Naive B cell (primary cell): Measurements from ENCODE around the gene DAB2IP. TPM values are rescaled to one million over a fixed set of nuclear protein-coding genes. Genes with fewer than 3 reads are reported as not detected.
"Not testable (repeated sequence)": the region's sequence is repeated elsewhere in the genome, so short reads cannot be mapped to it uniquely, and the experiment has no call there.

ENCODE experiments used
- ATAC-seq, 2 donors: fragments of 150-1000 bp; cut with Tn5 transposase; 2 replicates each; pipeline ENCODE4 v1.10.0; 2021; ENCODE audit warnings: low read depth in 2 of 2, mild to moderate bottlenecking in 2 of 2, moderate library complexity in 2 of 2
- DNase-seq: peaks from one replicate; pipeline ENCODE4 v3.0.0; 2022
- H3K27ac Mint-ChIP-seq, 6 donors: one replicate each; pipeline ENCODE4 v1.8.0; 2020 to 2022; ENCODE audit warnings: mild to moderate bottlenecking in 6 of 6, mixed read lengths in 6 of 6, moderate library complexity in 5 of 6, inconsistent platforms in 2 of 6
- H3K27me3 Mint-ChIP-seq, 3 donors: one replicate each; pipeline ENCODE4 v1.8.0; 2021 to 2022; ENCODE audit warnings: mixed read lengths in 3 of 3, mild to moderate bottlenecking in 1 of 3
- H3K36me3 Mint-ChIP-seq, 2 donors: one replicate each; pipeline ENCODE4 v1.8.0; 2020 to 2022; ENCODE audit warnings: mixed read lengths in 2 of 2, inconsistent platforms in 1 of 2, mild to moderate bottlenecking in 1 of 2
- H3K4me1 Mint-ChIP-seq, 3 donors: one replicate each; pipeline ENCODE4 v1.8.0; 2020 to 2022; ENCODE audit warnings: mixed read lengths in 3 of 3, inconsistent platforms in 1 of 3, mild to moderate bottlenecking in 1 of 3, moderate library complexity in 1 of 3
- H3K4me3 Mint-ChIP-seq, 8 donors: one replicate each; pipeline ENCODE4 v1.8.0; 2020 to 2022; ENCODE audit warnings: mild to moderate bottlenecking in 8 of 8, mixed read lengths in 8 of 8, moderate library complexity in 8 of 8, inconsistent platforms in 2 of 8
- H3K9me3 Mint-ChIP-seq, 7 donors: one replicate each; pipeline ENCODE4 v1.8.0; 2020 to 2022; ENCODE audit warnings: mixed read lengths in 7 of 7, mild to moderate bottlenecking in 5 of 7, inconsistent platforms in 2 of 7, moderate library complexity in 1 of 7
- polyA plus RNA-seq, 6 donors: library from polyadenylated mRNA; unstranded; fragments of 300-500 nt; fragmentation: Illumina TruSeq; gene quantifications; one replicate each; pipeline ENCODE4 v1.2.3, GENCODE V29; 2021; ENCODE audit warnings: low read depth in 6 of 6

Gene DAB2IP
- polyA plus RNA-seq, 6 donors from 2014 or later, result not detected

- no peak for ATAC-seq
- Mint-ChIP-seq H3K36me3 (peaks cover 0 to 8% of the 10 kb centered on the region in 2 donors), H3K4me3 (no peak overlapping the region), H3K4me1 (peaks cover 3 to 7% (median 6%) of the 10 kb centered on the region in 3 donors), H3K27me3 (peaks cover 7 to 55% (median 50%) of the 10 kb centered on the region in 3 donors), H3K27ac (peak overlapping the region in 1 of 6 donors; percentile 42), H3K9me3 (peaks cover 0 to 6% (median 2%) of the 10 kb centered on the region in 7 donors)
- DNase-seq, result no peak
Measured at GRCh38 chr9:121640491-121641223, 10.8 kb upstream of the DAB2IP start.

- no peak overlapping the region for H3K27ac Mint-ChIP-seq
- H3K4me3 Mint-ChIP-seq, result no peak overlapping the region
- peaks cover 0 to 8% of the 10 kb centered on the region in 2 donors for H3K36me3 Mint-ChIP-seq
- ATAC-seq (no peak), DNase-seq (no peak)
- peaks cover 7 to 50% (median 47%) of the 10 kb centered on the region in 3 donors for H3K27me3 Mint-ChIP-seq
- peaks cover 3 to 9% (median 7%) of the 10 kb centered on the region in 3 donors for H3K4me1 Mint-ChIP-seq
- H3K9me3 Mint-ChIP-seq, result peaks cover 0 to 6% (median 2%) of the 10 kb centered on the region in 7 donors
Measured at GRCh38 chr9:121641224-121641611, 10.2 kb upstream of the DAB2IP start.

DNA sequence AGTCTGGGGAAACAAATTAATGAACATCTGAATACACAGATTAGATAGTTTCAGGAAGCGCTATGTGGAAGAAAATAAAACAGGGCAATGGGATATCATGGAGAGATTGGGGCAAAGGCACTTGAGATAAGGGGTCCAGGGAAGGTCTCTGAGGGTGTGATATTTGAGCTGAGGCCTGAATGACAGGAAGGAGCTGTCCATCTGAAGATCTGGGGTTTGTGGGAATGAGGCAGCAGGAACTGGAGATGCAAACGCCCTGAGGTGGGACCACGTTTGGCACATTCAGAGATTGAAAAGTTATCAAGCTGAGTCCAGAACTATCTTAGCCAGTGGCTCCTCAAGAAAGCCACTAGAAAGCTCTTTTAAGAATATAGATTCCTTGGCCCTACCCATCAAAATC, 8.7 kb upstream of the DAB2IP start:
- Mint-ChIP-seq H3K36me3 (peaks cover 0 to 8% of the 10 kb centered on the region in 2 donors), H3K4me3 (peak overlapping the region in 1 of 8 donors; percentile 15), H3K4me1 (peaks cover 3 to 13% (median 7%) of the 10 kb centered on the region in 3 donors), H3K9me3 (peaks cover 0 to 6% (median 2%) of the 10 kb centered on the region in 7 donors), H3K27me3 (peaks cover 2 to 51% (median 47%) of the 10 kb centered on the region in 3 donors), H3K27ac (no peak overlapping the region)
- ATAC-seq, result no peak
- no peak for DNase-seq

DNA sequence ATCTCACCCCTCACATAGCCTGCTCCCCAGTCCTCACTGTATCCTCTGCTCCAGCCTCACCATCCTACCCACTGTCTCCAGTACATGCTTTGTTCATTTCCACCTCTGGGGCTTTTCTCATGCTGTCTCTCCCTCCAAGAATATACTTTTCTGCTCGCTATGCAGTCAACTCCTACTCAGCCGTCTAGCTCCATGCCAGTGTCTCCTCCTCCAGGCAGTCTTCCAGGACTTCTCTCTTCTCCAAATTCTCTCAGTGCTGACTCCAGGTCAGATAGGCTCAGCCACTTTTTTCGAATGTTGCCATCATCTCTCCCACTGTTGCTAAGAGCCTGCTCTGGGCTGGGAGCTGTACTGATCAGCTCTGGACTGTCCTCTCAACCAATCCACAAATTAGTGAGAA, 8.0 kb upstream of the DAB2IP start:
- H3K27me3 Mint-ChIP-seq, result peaks cover 9 to 51% (median 47%) of the 10 kb centered on the region in 3 donors
- DNase-seq (no peak), ATAC-seq (no peak)
- H3K36me3 Mint-ChIP-seq, result peaks cover 0 to 3% of the 10 kb centered on the region in 2 donors
- peaks cover 0 to 3% (median 0%) of the 10 kb centered on the region in 7 donors for H3K9me3 Mint-ChIP-seq
- H3K27ac Mint-ChIP-seq, result no peak overlapping the region
- peak overlapping the region in 1 of 8 donors; percentile 11 for H3K4me3 Mint-ChIP-seq
- H3K4me1 Mint-ChIP-seq, result peaks cover 3 to 13% (median 7%) of the 10 kb centered on the region in 3 donors

DNA sequence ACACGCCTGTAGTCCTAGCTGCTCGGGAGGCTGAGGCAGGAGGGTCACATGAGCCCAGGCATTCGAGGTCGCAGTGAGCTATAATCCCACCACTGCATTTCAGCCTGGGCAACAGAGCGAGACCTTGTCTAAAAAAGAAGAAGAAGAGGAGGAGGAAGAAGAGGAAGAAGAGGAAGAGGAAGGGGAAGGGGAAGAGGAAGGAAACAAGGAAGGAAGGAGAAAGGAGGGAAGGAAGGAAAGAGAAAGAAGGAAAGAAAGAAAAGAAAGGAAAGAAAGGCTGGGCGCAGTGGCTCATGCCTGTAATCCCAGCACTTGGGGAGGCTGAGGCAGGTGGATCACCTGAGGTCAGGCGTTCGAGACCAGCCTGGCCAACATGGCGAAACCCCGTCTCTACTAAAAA, 7.4 kb upstream of the DAB2IP start:
- H3K4me1 Mint-ChIP-seq, result peaks cover 3 to 13% (median 7%) of the 10 kb centered on the region in 3 donors
- not testable (repeated sequence) for ATAC-seq, H3K4me3 Mint-ChIP-seq, DNase-seq, H3K9me3 Mint-ChIP-seq, H3K36me3 Mint-ChIP-seq
- peaks cover 12 to 53% (median 50%) of the 10 kb centered on the region in 3 donors for H3K27me3 Mint-ChIP-seq
- H3K27ac Mint-ChIP-seq, result peak overlapping the region in 1 of 6 donors; percentile 21

DNA sequence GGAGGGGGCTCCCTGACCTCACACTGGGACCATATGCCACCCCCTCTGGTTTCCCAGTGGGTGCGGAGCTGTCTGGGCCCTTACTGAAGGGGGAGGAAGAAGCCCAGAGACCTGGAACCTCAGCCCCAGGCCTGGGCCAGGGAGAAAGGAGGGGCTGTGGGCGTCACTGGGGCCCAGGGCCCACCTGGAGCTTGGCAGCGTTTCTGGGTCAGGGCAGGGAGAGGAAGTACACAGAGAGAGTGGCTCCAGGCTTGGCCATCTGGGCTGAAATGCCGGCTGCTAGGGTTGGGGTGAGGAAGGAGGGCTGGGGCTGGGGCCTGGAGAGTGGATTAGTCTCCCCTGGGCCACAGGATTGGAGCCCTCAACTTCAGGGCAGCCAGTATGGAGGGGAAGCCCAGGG, 6.4 kb upstream of the DAB2IP start:
- H3K9me3 Mint-ChIP-seq, result peaks cover 0 to 3% (median 0%) of the 10 kb centered on the region in 7 donors
- no peak for ATAC-seq
- no peak overlapping the region for H3K4me3 Mint-ChIP-seq
- H3K27ac Mint-ChIP-seq, result peak overlapping the region in 2 of 6 donors; percentile 14 to 60
- no peaks in the 10 kb centered on the region for H3K36me3 Mint-ChIP-seq
- no peak for DNase-seq
- peaks cover 3 to 13% (median 7%) of the 10 kb centered on the region in 3 donors for H3K4me1 Mint-ChIP-seq
- H3K27me3 Mint-ChIP-seq, result peaks cover 20 to 57% (median 52%) of the 10 kb centered on the region in 3 donors

DNA sequence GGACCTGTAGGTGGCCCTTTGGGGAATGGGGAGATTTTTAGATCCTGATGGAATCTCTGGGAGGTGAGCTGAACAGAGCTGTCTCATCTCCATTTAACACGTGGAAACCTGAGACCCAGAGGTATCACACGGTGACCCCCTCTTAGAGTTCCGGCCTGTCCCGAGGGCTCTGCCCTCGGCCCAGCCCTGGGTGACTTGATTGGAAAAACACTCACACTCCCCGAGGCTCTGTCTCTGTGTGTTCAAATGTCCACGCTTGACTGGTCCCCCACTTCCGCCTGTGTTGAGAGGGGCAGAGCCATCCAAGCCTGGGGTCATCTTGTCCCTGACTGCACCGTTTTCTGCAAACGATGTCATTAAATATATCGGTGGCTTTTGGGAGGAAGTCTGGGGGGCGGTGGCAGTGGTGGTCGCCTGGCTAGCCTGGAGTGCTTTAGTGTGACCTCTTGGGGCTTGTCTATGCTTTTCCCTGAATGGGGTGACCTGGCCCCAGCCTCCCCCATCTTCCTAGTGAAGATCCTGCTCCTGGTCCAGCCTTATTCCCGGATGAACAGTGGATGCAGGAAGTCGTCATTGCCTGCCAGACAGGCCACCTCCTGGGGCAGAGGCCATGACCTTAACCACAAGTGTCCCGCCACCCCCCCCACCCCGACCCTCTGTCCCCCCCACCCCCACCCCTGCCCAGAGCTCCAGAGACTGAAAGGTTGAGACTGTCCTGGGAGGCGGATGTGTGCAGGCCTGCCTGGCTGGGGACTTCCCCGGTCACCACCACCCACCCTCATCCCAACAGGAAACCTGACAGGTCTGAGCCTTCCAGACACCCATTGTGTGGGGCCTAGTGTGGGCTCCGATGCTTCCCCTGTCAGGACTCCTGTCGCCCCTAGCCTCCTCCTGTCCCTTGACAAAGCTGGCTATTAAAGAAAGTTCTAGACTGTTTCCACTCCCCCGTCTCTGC, 5.3 kb upstream of the DAB2IP start:
- DNase-seq (no peak), ATAC-seq (no peak)
- peaks cover 0 to 3% (median 0%) of the 10 kb centered on the region in 7 donors for H3K9me3 Mint-ChIP-seq
- peaks cover 30 to 68% (median 59%) of the 10 kb centered on the region in 3 donors for H3K27me3 Mint-ChIP-seq
- no peak overlapping the region for H3K27ac Mint-ChIP-seq
- peaks cover 10 to 21% (median 14%) of the 10 kb centered on the region in 3 donors for H3K4me1 Mint-ChIP-seq
- H3K36me3 Mint-ChIP-seq, result no peaks in the 10 kb centered on the region
- H3K4me3 Mint-ChIP-seq, result peak overlapping the region in 1 of 8 donors; percentile 35

- Mint-ChIP-seq H3K4me3 (no peak overlapping the region), H3K9me3 (peaks cover 0 to 3% (median 0%) of the 10 kb centered on the region in 7 donors), H3K36me3 (no peaks in the 10 kb centered on the region), H3K27ac (peak overlapping the region in 1 of 6 donors; percentile 39), H3K4me1 (peaks cover 12 to 23% (median 18%) of the 10 kb centered on the region in 3 donors), H3K27me3 (peaks cover 31 to 64% (median 62%) of the 10 kb centered on the region in 3 donors)
- DNase-seq (no peak), ATAC-seq (no peak)
Measured at GRCh38 chr9:121646992-121647391, 4.4 kb upstream of the DAB2IP start.

- H3K36me3 Mint-ChIP-seq, result no peaks in the 10 kb centered on the region
- H3K4me1 Mint-ChIP-seq, result peaks cover 20 to 33% (median 27%) of the 10 kb centered on the region in 3 donors
- no peak overlapping the region for H3K4me3 Mint-ChIP-seq
- ATAC-seq (no peak), DNase-seq (no peak)
- H3K9me3 Mint-ChIP-seq, result peaks cover 0 to 3% (median 0%) of the 10 kb centered on the region in 7 donors
- H3K27ac Mint-ChIP-seq, result peak overlapping the region in 1 of 6 donors; percentile 68
- peaks cover 40 to 73% (median 72%) of the 10 kb centered on the region in 3 donors for H3K27me3 Mint-ChIP-seq
Measured at GRCh38 chr9:121648172-121648571, 3.3 kb upstream of the DAB2IP start.

DNA sequence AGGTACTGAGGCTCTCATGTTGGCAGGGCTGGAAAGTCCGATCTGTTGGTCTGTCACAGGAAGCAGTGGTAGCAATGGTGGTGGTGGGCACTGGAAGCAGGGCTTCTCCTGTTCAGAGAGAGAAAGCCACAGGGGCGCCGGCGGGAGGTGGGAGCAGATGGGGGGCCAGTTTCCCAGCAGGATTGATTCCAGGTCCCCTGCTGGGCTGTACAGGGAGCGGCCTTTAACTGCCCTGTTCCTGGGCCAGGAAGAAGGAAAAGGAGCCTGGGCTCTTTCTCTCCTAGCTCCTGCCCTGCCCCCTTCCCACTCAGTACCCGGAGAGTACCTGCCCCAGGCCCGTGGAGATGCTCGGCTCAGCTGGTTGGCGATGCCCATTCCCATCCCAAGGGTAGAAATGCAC, 2.6 kb upstream of the DAB2IP start:
- Mint-ChIP-seq H3K9me3 (peaks cover 0 to 3% (median 0%) of the 10 kb centered on the region in 7 donors), H3K4me3 (no peak overlapping the region), H3K27ac (no peak overlapping the region), H3K36me3 (peaks cover 0 to 5% of the 10 kb centered on the region in 2 donors), H3K27me3 (peaks cover 47 to 73% (median 72%) of the 10 kb centered on the region in 3 donors), H3K4me1 (peaks cover 20 to 37% (median 27%) of the 10 kb centered on the region in 3 donors)
- no peak for DNase-seq
- no peak for ATAC-seq

GRCh38 chr9:121649476-121650216, 1.8 kb upstream of the DAB2IP start:
- Mint-ChIP-seq H3K4me1 (peaks cover 16 to 35% (median 26%) of the 10 kb centered on the region in 3 donors), H3K4me3 (no peak overlapping the region), H3K27ac (peak overlapping the region in 1 of 6 donors; percentile 59), H3K36me3 (peaks cover 0 to 8% of the 10 kb centered on the region in 2 donors), H3K9me3 (peaks cover 0 to 3% (median 0%) of the 10 kb centered on the region in 7 donors), H3K27me3 (peaks cover 52 to 81% (median 74%) of the 10 kb centered on the region in 3 donors)
- DNase-seq (no peak), ATAC-seq (no peak)

DNA sequence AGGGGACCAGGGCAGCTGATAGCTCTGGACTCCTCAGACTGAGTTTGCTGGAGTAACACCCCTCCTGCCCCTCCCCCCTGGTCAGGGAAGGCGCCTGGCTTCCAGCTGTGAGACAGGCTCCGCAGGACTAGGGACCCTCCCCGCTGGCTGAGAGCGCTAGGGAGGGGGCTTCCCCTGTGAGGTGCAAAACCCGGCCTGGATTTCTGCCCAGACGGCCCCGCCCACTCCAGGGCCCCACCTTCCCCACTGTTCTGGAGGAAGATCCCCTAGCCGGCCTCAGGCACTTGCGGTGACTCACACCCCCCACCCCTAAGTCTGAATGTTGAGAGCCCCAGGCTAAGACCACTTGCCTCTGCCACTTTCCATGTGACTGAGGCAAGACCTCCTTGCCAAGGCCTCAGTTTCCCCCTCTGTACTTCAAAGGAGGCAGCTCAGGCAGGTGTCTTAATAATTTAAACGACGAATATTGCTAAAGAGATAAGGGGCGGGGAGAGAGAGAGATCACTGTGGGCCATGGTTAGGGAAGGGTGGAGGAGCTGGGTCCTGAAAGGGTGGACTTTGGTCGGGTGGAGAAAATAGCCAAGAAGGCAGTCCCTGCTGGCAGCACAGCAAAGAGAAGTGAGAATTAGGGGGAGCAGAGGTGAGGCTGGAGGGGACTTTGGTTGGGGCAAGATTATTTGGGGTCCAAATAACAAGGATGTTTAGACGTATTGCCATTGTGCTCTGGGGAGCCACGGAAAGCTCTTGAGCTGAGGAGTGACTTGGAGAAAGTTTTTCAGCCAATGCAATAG, 1.0 kb upstream of the DAB2IP start:
- peak overlapping the region; percentile 45 to 88 (median 80) for H3K4me3 Mint-ChIP-seq
- peaks cover 59 to 82% (median 82%) of the 10 kb centered on the region in 3 donors for H3K27me3 Mint-ChIP-seq
- H3K36me3 Mint-ChIP-seq, result peaks cover 0 to 8% of the 10 kb centered on the region in 2 donors
- peaks cover 0 to 3% (median 0%) of the 10 kb centered on the region in 7 donors for H3K9me3 Mint-ChIP-seq
- peak overlapping the region in 3 of 6 donors; percentile 4 to 31 (median 30) for H3K27ac Mint-ChIP-seq
- ATAC-seq (peak in 1 of 2 donors; percentile 40), DNase-seq (no peak)
- peaks cover 16 to 32% (median 20%) of the 10 kb centered on the region in 3 donors for H3K4me1 Mint-ChIP-seq
